GM21529 (cell line): Measurements from ENCODE around the gene ALG2.
A peak's percentile ranks its signal among the peaks of the same experiment; 100 is the strongest.
"Not testable (repeated sequence)": the region's sequence is repeated elsewhere in the genome, so short reads cannot be mapped to it uniquely, and the experiment has no call there.

Source experiments
- ATAC-seq: cut with Tn5 transposase; IDR thresholded peaks from one replicate; pipeline ENCODE4 v1.9.1; 2021; ENCODE audit not compliant: unreplicated experiment

The ALG2 gene

DNA sequence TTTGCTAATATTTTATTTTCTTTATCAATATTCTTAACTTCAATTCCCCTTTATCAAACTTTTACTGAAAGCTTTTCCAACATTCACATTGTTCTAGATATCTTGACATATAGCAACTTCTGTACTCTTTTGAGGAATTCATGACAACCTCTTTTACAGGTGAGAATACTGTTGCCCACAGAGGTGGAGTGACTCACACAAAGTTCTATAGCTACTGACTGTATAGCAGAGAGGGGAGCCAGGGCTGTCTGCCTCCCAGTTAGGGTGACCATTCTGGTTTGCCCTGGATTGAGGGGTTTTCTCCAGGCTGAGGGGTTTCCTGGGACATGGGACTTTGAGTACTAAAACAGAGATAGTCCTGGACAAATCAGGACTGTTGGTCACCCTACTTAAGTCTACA, 16.6 kb upstream of the ALG2 start:
- ATAC-seq: no peak

GRCh38 chr9:99237849-99238248, 16.1 kb upstream of the ALG2 start:
- not testable (repeated sequence) for ATAC-seq

- ATAC-seq: no peak
Measured at GRCh38 chr9:99237356-99237755, 15.6 kb upstream of the ALG2 start.

DNA sequence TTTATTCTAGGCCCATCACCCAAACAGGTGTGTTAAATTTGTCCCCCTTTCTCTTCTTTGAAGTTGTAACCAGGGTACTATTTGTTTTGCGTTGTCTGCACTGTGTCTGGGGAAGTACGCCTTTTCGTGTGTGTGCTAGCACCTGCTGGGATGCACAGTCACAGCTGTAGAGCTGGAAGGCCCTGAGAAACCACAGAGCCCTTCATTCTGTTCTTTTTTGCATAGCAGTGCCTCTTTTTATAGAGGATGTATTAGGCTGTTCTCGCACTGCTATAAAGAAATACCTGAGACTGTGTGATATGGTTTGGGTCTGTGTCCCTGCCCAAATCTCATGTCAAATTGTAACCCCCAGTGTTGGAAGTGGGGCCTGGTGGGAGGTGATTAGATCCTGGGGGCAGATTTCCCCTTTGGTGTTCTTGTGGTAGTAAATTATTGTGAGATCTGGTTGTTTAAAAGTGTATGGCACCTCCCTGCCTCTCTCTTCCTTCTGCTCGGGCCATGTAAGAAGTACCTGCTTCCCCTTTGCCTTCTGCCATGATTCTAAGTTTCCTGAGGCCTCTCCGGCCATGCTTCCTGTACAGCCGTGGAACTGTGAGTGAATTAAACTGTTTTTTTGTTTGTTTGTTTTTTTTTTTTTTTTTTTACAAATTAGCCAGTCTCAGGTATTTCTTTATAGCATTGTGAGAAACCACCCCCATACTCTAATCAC, 14.3 kb upstream of the ALG2 start:
- ATAC-seq: peak; percentile 95

DNA sequence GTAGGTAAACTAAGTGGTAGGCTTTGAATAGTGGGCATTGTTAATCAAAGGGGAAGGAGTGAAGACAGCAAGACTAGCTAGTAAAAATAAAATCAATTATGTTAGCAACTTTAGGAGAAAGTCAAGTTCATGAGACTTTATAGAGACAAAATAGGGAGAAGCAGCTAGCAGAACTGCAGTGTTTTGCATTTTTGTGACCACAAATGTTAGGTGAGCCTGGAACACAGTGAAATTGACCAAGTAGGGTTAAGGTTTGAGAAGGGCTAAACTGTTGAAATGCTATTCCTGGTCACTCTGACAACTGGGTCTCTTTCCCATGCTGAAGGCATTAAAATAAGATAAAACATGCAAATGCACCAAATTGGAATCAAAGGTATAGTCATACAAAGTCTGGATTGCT, 13.3 kb upstream of the ALG2 start:
- ATAC-seq: no peak

DNA sequence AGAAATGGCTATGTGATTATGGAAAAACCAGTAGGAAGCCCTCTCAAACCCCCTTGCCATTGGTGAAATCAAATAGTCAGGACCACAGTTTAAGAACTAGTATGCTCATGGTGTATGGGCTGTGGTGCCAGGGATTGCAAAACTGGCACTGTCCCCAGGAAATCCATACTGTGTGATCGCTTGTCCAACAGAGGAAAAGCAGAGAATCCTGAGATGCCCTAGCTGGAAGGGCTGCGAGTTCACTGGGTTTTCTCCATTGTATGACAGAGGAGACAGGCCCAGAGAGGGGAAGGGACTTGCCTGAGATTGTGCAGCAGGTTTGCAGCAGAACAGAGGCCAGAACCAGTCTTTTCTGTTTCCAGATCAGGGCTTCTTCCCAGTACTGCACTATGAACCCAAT, 12.9 kb upstream of the ALG2 start:
- ATAC-seq: no peak

DNA sequence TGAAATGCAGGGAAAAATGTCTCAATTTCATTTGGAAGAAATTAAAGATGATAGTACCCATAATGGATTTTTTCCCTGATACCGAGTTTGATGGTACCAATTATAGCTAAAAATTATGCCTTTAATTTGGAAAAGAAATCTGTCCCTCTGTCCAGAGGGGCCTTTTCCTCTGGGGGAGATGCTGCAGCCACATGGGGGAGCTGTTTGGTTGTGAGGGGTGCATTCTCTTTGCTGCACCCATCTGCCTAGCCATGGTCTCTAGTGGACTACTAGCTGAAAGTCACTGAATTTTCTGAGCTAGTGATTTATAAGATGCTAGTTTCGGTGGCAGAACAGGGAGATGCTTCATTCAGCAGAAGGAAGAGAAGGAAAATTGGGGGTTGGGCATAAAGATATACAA, 10.0 kb upstream of the ALG2 start:
- ATAC-seq: no peak

GRCh38 chr9:99230206-99230605, 8.5 kb upstream of the ALG2 start:
- no peak for ATAC-seq

DNA sequence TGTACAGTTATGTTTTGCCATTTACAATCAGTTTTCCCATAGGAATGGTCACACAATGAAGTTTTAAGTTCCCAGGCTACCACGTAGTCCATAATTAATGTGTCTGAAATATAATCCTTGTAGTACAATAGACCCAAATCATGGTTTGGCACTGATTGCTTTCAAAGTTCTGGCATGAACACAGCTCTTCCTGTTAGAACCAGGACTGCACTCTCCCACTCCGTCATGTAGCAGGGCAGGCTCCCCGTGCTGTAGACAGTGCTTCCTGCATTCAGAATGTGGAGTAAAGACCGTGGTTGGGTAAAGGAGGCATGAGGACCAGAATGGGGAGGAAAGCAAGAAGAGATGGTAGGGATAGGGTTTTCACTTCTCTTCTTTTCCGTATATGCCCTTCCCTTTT, 4.3 kb upstream of the ALG2 start:
- ATAC-seq: no peak

DNA sequence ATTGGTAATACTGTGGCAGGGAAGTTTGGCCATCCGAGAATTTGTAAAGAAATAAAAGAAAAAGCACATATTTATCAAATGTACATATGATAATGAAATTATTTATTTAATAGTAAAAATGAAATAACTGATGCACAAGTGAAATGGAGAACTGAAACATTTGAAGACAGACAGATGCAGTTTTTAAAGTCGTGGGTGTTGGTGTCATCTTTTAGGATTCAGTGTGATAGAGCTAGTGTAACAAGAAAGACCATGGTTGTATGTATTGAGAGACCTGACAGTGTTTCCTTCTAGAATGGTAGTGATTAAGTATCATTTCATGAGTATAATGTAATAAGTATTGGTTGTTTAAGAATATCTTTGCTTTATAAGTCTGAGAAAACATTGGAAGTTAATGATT, 2.7 kb upstream of the ALG2 start:
- ATAC-seq: no peak

GRCh38 chr9:99222416-99223270, 901 bp upstream of the ALG2 start:
- ATAC-seq: peak; percentile 14

DNA sequence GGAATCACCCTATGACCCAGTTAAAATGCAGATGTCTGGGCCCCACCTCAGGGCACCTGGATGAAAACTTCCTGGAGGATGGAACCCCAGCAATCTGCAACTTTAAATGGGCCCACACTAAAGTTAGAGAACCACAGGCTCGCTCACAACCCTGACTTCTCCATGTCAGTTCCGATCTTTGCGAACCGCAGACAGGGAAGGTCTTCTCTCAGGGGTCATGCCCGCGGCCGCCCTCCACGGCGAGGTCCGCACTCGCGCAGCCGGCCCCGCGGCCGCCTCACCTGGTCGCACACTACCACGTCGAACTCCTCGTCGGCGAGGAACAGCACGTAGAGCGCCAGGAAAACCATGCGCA, 499 bp downstream of the ALG2 start:
- peak; percentile 2 for ATAC-seq

GRCh38 chr9:99220011-99220410, 1.7 kb downstream of the ALG2 start:
- no peak for ATAC-seq

GRCh38 chr9:99216073-99216472, 5.7 kb downstream of the ALG2 start:
- no peak for ATAC-seq

GRCh38 chr9:99213197-99213596, 8.5 kb downstream of the ALG2 start:
- ATAC-seq: no peak

DNA sequence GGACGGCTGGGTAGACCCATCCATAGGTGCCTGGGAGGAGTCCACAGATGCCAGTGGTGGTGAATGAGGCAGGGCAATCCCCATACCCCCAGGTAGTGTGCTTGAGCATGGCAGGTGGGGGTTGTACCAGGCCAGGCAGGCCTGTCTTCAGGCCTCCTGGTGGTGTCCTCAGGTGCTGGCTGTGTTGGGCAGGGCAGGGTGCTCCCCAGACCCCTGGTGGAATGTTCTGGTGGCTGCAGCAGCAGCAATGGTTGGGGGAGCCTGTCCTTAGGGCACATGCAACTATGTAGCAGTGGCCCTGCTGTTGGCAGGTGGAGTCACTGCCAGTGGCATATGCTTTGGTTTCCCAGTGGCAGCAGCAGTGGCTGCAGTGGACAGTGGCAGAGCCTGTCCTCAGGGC, 10.0 kb downstream of the ALG2 start:
- ATAC-seq: no peak

DNA sequence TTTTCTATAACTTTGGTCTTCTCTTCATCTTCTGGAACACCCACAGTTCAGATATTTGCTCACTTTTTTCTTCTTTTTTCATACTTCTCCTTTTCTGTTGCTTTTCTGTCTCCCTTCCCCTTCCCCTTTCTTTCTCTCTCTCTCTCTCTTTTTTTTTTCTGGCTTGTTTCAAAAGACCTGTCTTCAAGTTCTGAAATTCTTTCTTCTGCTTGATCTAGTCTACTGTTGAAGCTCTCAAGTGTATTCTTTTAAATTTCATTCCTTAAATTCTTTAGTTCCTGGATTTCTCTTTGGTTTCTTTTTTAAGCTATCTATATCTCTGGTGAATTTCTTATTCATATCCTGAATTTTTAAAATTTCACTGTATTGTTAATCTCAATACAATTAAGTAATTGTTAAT, 11.2 kb downstream of the ALG2 start:
- no peak for ATAC-seq

GRCh38 chr9:99201603-99202002, 20.1 kb downstream of the ALG2 start:
- no peak for ATAC-seq

- no peak for ATAC-seq
Measured at GRCh38 chr9:99199938-99200539, 21.7 kb downstream of the ALG2 start.

- no peak for ATAC-seq
Measured at GRCh38 chr9:99197987-99198386, 23.8 kb downstream of the ALG2 start.

GRCh38 chr9:99197124-99197630, 24.6 kb downstream of the ALG2 start:
- ATAC-seq: no peak

DNA sequence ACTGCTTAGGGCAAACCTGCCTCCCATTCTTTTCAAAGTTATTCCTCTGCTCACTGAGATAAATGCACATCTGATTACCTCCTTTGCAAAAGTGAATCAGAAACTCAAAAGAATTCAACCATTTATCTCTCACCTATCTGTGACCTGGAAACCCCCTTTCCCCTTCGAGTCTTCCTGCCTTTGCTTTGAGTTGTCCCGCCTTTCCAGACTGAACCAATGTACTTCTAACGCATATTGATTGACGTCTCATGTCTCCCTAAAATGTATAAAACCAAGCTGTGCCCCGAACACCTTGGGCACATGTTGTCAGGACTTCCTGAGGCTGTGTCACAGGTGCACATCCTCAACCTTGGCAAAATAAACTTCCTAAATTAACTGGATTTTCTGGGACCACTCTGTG, 25.3 kb downstream of the ALG2 start:
- ATAC-seq: not testable (repeated sequence)
